B cell (primary cell): Measurements from ENCODE around the gene TRIM24.

Experiments used
- EZH2 ChIP-seq: IDR thresholded peaks from 2 replicates; pipeline ENCODE4 v1.6.1; 2012; ENCODE audit warnings: borderline replicate concordance, low read depth, mild to moderate bottlenecking, moderate library complexity, low read length; ENCODE audit not compliant: insufficient read depth, poor library complexity, severe bottlenecking
- TF ChIP-seq, protein P1 (sequence below): fragments of 200-600 bp; IDR thresholded peaks from one replicate; pipeline ENCODE4 v1.8.0; 2022; ENCODE audit warnings: antibody characterized with exemption, mild to moderate bottlenecking

DNA sequence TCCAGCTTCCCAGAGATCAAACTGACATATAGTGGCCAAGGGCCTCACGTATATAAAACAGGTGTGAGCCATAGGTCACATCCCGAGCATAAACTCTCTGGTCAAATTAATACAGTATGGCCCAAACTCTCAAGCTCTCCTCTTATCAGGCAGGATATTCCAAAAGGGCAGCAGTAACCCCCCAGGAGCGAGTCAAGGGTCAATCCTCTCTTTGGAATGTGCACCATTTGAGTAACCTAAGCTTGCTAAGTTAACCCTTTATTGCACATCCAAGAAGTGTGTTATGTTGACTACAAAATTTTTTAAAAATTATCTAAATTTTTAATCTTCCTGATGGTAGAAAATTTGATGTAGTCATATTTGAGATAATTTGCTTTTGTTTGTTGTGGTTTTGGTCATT, 4.5 kb upstream of the TRIM24 start:
- TF ChIP-seq, protein P1, sequence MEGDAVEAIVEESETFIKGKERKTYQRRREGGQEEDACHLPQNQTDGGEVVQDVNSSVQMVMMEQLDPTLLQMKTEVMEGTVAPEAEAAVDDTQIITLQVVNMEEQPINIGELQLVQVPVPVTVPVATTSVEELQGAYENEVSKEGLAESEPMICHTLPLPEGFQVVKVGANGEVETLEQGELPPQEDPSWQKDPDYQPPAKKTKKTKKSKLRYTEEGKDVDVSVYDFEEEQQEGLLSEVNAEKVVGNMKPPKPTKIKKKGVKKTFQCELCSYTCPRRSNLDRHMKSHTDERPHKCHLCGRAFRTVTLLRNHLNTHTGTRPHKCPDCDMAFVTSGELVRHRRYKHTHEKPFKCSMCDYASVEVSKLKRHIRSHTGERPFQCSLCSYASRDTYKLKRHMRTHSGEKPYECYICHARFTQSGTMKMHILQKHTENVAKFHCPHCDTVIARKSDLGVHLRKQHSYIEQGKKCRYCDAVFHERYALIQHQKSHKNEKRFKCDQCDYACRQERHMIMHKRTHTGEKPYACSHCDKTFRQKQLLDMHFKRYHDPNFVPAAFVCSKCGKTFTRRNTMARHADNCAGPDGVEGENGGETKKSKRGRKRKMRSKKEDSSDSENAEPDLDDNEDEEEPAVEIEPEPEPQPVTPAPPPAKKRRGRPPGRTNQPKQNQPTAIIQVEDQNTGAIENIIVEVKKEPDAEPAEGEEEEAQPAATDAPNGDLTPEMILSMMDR = no peak
- TF ChIP-seq EZH2 = no peak
